Neural cell (in vitro differentiated cells): ENCODE measurements around the gene LSAMP.

ENCODE experiments used
- EP300 ChIP-seq: fragments of 450-650 bp; conservative IDR thresholded peaks from 2 replicates; pipeline ENCODE4 v1.6.1; 2014; ENCODE audit warnings: antibody characterized with exemption, mild to moderate bottlenecking, moderate library complexity; ENCODE audit not compliant: poor library complexity, severe bottlenecking
- EZH2 ChIP-seq: fragments of 200-600, 300-800 bp; shearing (Covaris generic), sonication (generic); IDR thresholded peaks from 2 replicates; pipeline ENCODE4 v1.6.1; 2014; ENCODE audit warnings: antibody characterized with exemption, low read length, borderline replicate concordance, mild to moderate bottlenecking; ENCODE audit not compliant: insufficient read depth, poor library complexity, severe bottlenecking
- MXI1 ChIP-seq: fragments of 450-650 bp; conservative IDR thresholded peaks from 2 replicates; pipeline ENCODE4 v1.6.1; 2014; ENCODE audit warnings: antibody characterized with exemption, mild to moderate bottlenecking; ENCODE audit not compliant: poor library complexity, severe bottlenecking
- POLR2AphosphoS5 ChIP-seq: IDR thresholded peaks from 2 replicates; pipeline ENCODE4 v1.6.1; 2012
- TAF1 ChIP-seq: IDR thresholded peaks from 2 replicates; pipeline ENCODE4 v1.6.1; 2012; ENCODE audit warnings: low read depth
- TF ChIP-seq, protein P1 (sequence below): fragments of 450-650 bp; IDR thresholded peaks from 2 replicates; pipeline ENCODE4 v1.5.1; 2014; ENCODE audit warnings: antibody characterized with exemption, mild to moderate bottlenecking, moderate library complexity; ENCODE audit not compliant: poor library complexity, severe bottlenecking

DNA sequence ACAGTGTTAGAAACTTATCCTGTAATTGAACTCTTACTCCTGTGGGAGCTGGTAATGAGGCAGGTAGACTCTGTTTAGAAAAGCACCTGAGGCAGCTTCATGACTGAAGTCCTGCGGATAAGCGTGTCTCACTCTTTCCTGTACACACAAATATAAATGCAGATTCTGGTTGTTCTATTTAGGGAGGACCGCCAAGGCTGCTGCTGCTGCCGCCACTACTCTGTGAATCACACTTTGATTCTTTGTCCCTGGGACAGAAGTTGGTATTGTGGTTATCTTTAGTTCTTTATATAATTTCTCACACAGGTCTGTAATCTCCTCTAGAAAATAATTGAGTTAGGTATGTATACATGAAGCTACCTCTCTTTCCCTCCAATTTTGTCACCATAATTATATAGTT, 3.6 kb downstream of the LSAMP start:
- TF ChIP-seq POLR2AphosphoS5 (no peak), EP300 (no peak), TAF1 (no peak), MXI1 (no peak), EZH2 (no peak)
- TF ChIP-seq, protein P1, sequence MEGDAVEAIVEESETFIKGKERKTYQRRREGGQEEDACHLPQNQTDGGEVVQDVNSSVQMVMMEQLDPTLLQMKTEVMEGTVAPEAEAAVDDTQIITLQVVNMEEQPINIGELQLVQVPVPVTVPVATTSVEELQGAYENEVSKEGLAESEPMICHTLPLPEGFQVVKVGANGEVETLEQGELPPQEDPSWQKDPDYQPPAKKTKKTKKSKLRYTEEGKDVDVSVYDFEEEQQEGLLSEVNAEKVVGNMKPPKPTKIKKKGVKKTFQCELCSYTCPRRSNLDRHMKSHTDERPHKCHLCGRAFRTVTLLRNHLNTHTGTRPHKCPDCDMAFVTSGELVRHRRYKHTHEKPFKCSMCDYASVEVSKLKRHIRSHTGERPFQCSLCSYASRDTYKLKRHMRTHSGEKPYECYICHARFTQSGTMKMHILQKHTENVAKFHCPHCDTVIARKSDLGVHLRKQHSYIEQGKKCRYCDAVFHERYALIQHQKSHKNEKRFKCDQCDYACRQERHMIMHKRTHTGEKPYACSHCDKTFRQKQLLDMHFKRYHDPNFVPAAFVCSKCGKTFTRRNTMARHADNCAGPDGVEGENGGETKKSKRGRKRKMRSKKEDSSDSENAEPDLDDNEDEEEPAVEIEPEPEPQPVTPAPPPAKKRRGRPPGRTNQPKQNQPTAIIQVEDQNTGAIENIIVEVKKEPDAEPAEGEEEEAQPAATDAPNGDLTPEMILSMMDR = no peak
